Measurements from ENCODE around the gene CMSS1. TPM values are rescaled to one million over a fixed set of nuclear protein-coding genes. Genes with fewer than 3 reads are reported as not detected.

CMSS1 gene
- total and polyA plus RNA-seq, 2 of the 13 experiments (the other 11 are each of a cell fraction or from before 2014, with no cell fraction given), result 6.4 to 48.7 TPM

GRCh38 chr3:100089812-100090668 is 272.4 kb downstream of the CMSS1 start (continued):
- TF ChIP-seq REST (IDR thresholded peaks at IDR 0.05; ENCODE audit: borderline replicate concordance in 1 of 2, low read depth in 1 of 2, low read length in 2 of 2) (no peak), KMT2B (CRISPR knock-in tag; IDR thresholded peaks at IDR 0.05) (0 out of 2 replicates have a peak, but pooled peaks have one; percentile 31), DZIP1 (CRISPR knock-in tag; IDR thresholded peaks at IDR 0.05) (no peak), ZC3H4 (CRISPR knock-in tag; IDR thresholded peaks at IDR 0.05; ENCODE audit: borderline replicate concordance) (no peak), FOSL2 (CRISPR knock-in tag; IDR thresholded peaks at IDR 0.05) (peak; percentile 78), PHF8 (CRISPR knock-in tag; IDR thresholded peaks at IDR 0.05) (no peak), ELF3 (CRISPR knock-in tag; IDR thresholded peaks at IDR 0.05) (0 out of 2 replicates have a peak, but pooled peaks have one; percentile 14), ZMYM4 (CRISPR knock-in tag; IDR thresholded peaks at IDR 0.05) (0 out of 2 replicates have a peak, but pooled peaks have one; percentile 13)

Data from HepG2 (cell line).